HCT116 (cell line): ENCODE data around the gene SLC7A7.
"Not testable (repeated sequence)": the region's sequence is repeated elsewhere in the genome, so short reads cannot be mapped to it uniquely, and the experiment has no call there.

ENCODE experiments used
- EZH2phosphoT487 ChIP-seq: fragments of 200-600 bp; IDR thresholded peaks from 2 replicates; pipeline ENCODE4 v1.6.1; 2018; ENCODE audit warnings: antibody characterized with exemption, borderline replicate concordance
- POLR2A ChIP-seq: IDR thresholded peaks from 2 replicates; pipeline ENCODE4 v1.7.0; 2011; ENCODE audit warnings: borderline replicate concordance; ENCODE audit not compliant: insufficient read depth, insufficient read length; ENCODE audit errors: extremely low read depth
- SP1 ChIP-seq: IDR thresholded peaks from 2 replicates; pipeline ENCODE4 v1.6.1; 2012; ENCODE audit warnings: low read depth
- ZFX ChIP-seq: fragments of 450-650 bp; IDR thresholded peaks from 2 replicates; pipeline ENCODE4 v1.6.1; 2017
- ZNF274 ChIP-seq: fragments of 200-500 bp; sonication (Bioruptor generic); IDR thresholded peaks from 2 replicates; pipeline ENCODE4 v1.6.1; 2014; ENCODE audit warnings: mild to moderate bottlenecking, low read depth, low read length, inconsistent platforms
- TF ChIP-seq, protein P1 (sequence below), 3 experiments: fragments of 200-600 bp in 1 of 3; sonication (generic) in 1 of 3; IDR thresholded peaks in 2 of 3; conservative IDR thresholded peaks in 1 of 3; 2 replicates each; pipeline ENCODE4 v1.5.1; 2012 to 2017; ENCODE audit warnings: low read depth in 2 of 3, low read length in 2 of 3, antibody characterized with exemption in 1 of 3, borderline replicate concordance in 1 of 3, control low read depth in 1 of 3, mild to moderate bottlenecking in 1 of 3, mixed read lengths in 1 of 3, mixed run types in 1 of 3, moderate library complexity in 1 of 3; ENCODE audit not compliant: insufficient read depth in 1 of 3

DNA sequence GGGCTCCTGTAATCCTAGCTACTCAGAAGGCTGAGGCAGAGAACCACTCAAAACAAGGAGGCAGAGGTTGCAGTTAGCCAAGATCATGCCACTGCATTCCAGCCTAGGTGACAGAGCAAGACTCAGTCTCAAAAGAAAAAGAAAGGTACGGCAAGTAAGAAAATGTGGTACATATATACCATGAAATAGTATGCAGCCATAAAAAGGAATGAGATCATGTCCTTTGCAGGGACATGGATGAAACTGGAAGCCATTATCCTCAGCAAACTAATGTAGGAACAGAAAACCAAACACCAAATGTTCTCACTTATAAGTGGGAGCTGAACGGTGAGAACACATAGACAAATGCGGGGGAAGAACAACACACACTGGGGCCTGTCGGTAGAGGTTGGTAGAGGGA lies 10.0 kb downstream of the SLC7A7 start:
- TF ChIP-seq SP1, POLR2A, ZNF274, EZH2phosphoT487, ZFX: not testable (repeated sequence)
- TF ChIP-seq, protein P1, sequence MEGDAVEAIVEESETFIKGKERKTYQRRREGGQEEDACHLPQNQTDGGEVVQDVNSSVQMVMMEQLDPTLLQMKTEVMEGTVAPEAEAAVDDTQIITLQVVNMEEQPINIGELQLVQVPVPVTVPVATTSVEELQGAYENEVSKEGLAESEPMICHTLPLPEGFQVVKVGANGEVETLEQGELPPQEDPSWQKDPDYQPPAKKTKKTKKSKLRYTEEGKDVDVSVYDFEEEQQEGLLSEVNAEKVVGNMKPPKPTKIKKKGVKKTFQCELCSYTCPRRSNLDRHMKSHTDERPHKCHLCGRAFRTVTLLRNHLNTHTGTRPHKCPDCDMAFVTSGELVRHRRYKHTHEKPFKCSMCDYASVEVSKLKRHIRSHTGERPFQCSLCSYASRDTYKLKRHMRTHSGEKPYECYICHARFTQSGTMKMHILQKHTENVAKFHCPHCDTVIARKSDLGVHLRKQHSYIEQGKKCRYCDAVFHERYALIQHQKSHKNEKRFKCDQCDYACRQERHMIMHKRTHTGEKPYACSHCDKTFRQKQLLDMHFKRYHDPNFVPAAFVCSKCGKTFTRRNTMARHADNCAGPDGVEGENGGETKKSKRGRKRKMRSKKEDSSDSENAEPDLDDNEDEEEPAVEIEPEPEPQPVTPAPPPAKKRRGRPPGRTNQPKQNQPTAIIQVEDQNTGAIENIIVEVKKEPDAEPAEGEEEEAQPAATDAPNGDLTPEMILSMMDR (IDR thresholded peaks at IDR 0.05 in 2 of 3, conservative IDR thresholded peaks at IDR 0.05 in 1 of 3; ENCODE audit: borderline replicate concordance in 1 of 3, insufficient read depth in 1 of 3, low read depth in 2 of 3, low read length in 2 of 3) = not testable (repeated sequence)
